SU-DHL-6 (cell line): ENCODE measurements around the gene AIG1.

ENCODE experiments used
- H2AFZ ChIP-seq: fragments of 200-600 bp; sonication (generic); 2 replicates; pipeline ENCODE4 v1.6.1; 2014; ENCODE audit warnings: low read depth, mild to moderate bottlenecking, moderate library complexity, mixed read lengths, antibody characterized with exemption, low read length; ENCODE audit not compliant: severe bottlenecking
- H3F3A ChIP-seq: fragments of 200-600 bp; shearing (Covaris generic); 2 replicates; pipeline ENCODE4 v1.6.0; 2016; ENCODE audit warnings: antibody characterized with exemption, mild to moderate bottlenecking; ENCODE audit not compliant: insufficient read depth
- H3K27ac ChIP-seq: fragments of 200-600 bp; sonication (generic); 2 replicates; pipeline ENCODE4 v1.5.1; 2016; ENCODE audit warnings: low read depth, mild to moderate bottlenecking, low read length, moderate library complexity, mixed read lengths
- H3K27me3 ChIP-seq: fragments of 200-600 bp; sonication (generic), shearing (Covaris generic); 2 replicates; pipeline ENCODE4 v1.6.0; 2014; ENCODE audit warnings: mild to moderate bottlenecking, low read length
- H3K36me3 ChIP-seq: fragments of 200-600 bp; sonication (generic); 2 replicates; pipeline ENCODE4 v1.6.1; 2014; ENCODE audit warnings: mild to moderate bottlenecking, low read length, mixed read lengths
- H3K4me2 ChIP-seq: fragments of 300-600, 200-600 bp; shearing (Covaris generic), sonication (generic); 2 replicates; pipeline ENCODE4 v1.6.0; 2014; ENCODE audit warnings: low read length, low read depth, mild to moderate bottlenecking; ENCODE audit not compliant: poor library complexity, severe bottlenecking
- H3K4me3 ChIP-seq: fragments of 200-600 bp; sonication (generic); 2 replicates; pipeline ENCODE4 v1.5.1; 2014; ENCODE audit warnings: antibody characterized with exemption, low read length, mild to moderate bottlenecking, mixed read lengths; ENCODE audit not compliant: insufficient read depth, poor library complexity, severe bottlenecking
- H3K79me2 ChIP-seq: fragments of 200-600 bp; sonication (generic); 2 replicates; pipeline ENCODE4 v1.6.1; 2014; ENCODE audit warnings: mild to moderate bottlenecking, low read length, moderate library complexity; ENCODE audit not compliant: insufficient read depth
- H3K9ac ChIP-seq: fragments of 200-600 bp; sonication (generic); 2 replicates; pipeline ENCODE4 v1.7.0; 2014; ENCODE audit warnings: mild to moderate bottlenecking, low read length
- H3K9me2 ChIP-seq: fragments of 200-600 bp; sonication (generic); replicated peaks from 2 replicates; pipeline ENCODE4 v1.6.1; 2014; ENCODE audit warnings: low read length; ENCODE audit not compliant: insufficient read depth
- H3K9me3 ChIP-seq: fragments of 200-600 bp; sonication (generic); 2 replicates; pipeline ENCODE4 v1.6.1; 2014; ENCODE audit warnings: low read length, mixed read lengths; ENCODE audit not compliant: insufficient read depth
- H4K20me1 ChIP-seq: fragments of 200-600 bp; sonication (generic); 2 replicates; pipeline ENCODE4 v1.6.1; 2014; ENCODE audit warnings: low read depth, mild to moderate bottlenecking, antibody characterized with exemption, low read length, moderate library complexity, mixed read lengths
- EZH2phosphoT487 ChIP-seq: fragments of 200-600 bp; sonication (generic), shearing (Covaris generic); conservative IDR thresholded peaks from 2 replicates; pipeline ENCODE4 v1.6.1; 2018; ENCODE audit warnings: mild to moderate bottlenecking, antibody characterized with exemption, low read length, moderate library complexity, mixed read lengths
- TF ChIP-seq, protein P1 (sequence below): fragments of 200-600 bp; sonication (generic); IDR thresholded peaks from one replicate; pipeline ENCODE4 v1.5.1; 2017; ENCODE audit warnings: antibody characterized with exemption, mild to moderate bottlenecking, low read length, moderate library complexity; ENCODE audit not compliant: insufficient read depth, poor library complexity, severe bottlenecking

Gene AIG1

DNA sequence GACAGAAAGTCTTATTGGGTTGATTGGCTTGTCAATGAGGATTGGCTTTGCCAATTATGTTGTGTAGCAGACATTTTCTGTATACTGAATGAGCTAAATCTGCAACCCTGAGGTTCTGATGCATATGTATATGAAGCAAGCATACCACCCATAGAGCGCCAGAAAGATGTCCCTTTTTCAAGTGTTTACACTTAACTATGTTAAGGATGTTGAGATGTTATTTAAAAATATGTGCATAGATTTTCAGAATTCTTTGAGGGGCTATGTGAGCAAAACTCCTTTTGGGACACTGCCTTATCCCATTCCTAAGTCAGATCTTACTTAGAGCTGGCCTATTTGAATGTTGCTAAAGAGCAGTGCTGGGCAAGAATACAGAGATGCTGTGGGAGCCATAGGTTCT is 1.9 kb downstream of the AIG1 start:
- no peaks in the 10 kb centered on the region for H4K20me1 ChIP-seq
- no peak overlapping the region for H2AFZ ChIP-seq
- H3K27ac ChIP-seq: no peak overlapping the region
- no peaks in the 10 kb centered on the region for H3K79me2 ChIP-seq
- no peaks in the 10 kb centered on the region for H3K9me2 ChIP-seq
- H3K4me3 ChIP-seq: no peak overlapping the region
- peaks cover 6% of the 10 kb centered on the region for H3F3A ChIP-seq
- no peak overlapping the region for H3K9ac ChIP-seq
- H3K9me3 ChIP-seq: no peaks in the 10 kb centered on the region
- TF ChIP-seq, protein P1, sequence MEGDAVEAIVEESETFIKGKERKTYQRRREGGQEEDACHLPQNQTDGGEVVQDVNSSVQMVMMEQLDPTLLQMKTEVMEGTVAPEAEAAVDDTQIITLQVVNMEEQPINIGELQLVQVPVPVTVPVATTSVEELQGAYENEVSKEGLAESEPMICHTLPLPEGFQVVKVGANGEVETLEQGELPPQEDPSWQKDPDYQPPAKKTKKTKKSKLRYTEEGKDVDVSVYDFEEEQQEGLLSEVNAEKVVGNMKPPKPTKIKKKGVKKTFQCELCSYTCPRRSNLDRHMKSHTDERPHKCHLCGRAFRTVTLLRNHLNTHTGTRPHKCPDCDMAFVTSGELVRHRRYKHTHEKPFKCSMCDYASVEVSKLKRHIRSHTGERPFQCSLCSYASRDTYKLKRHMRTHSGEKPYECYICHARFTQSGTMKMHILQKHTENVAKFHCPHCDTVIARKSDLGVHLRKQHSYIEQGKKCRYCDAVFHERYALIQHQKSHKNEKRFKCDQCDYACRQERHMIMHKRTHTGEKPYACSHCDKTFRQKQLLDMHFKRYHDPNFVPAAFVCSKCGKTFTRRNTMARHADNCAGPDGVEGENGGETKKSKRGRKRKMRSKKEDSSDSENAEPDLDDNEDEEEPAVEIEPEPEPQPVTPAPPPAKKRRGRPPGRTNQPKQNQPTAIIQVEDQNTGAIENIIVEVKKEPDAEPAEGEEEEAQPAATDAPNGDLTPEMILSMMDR: no peak
- no peak for TF ChIP-seq EZH2phosphoT487
- H3K36me3 ChIP-seq: no peaks in the 10 kb centered on the region
- H3K4me2 ChIP-seq: no peak overlapping the region
- H3K27me3 ChIP-seq: no peaks in the 10 kb centered on the region

DNA sequence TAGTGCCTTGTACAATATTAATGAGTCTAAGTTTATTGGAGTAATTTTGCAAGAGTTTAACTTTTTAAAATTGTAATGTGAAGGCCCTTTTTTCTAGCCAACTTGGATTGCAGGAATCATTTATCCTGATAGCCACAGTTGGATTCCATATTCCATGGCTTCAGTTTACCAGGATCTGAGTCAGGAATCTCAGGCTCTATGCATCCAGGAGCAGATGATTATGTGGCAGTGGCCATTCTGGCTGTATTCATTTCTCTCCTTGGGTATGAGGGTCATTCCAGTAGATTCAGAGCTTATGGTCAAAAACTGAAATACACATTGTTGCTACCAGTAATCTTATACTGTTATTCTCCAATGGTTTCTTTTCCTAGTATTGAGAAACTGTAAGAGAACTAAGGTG is 2.9 kb downstream of the AIG1 start:
- no peaks in the 10 kb centered on the region for H3K27me3 ChIP-seq
- no peak overlapping the region for H2AFZ ChIP-seq
- H3K9me2 ChIP-seq: no peaks in the 10 kb centered on the region
- no peak overlapping the region for H3K27ac ChIP-seq
- H3K4me2 ChIP-seq: no peak overlapping the region
- H4K20me1 ChIP-seq: no peaks in the 10 kb centered on the region
- no peak overlapping the region for H3K4me3 ChIP-seq
- H3K79me2 ChIP-seq: no peaks in the 10 kb centered on the region
- no peak overlapping the region for H3K9ac ChIP-seq
- no peaks in the 10 kb centered on the region for H3K9me3 ChIP-seq
- H3F3A ChIP-seq: peaks cover 6% of the 10 kb centered on the region
- H3K36me3 ChIP-seq: no peaks in the 10 kb centered on the region
- TF ChIP-seq EZH2phosphoT487: no peak
- TF ChIP-seq, protein P1: no peak

DNA sequence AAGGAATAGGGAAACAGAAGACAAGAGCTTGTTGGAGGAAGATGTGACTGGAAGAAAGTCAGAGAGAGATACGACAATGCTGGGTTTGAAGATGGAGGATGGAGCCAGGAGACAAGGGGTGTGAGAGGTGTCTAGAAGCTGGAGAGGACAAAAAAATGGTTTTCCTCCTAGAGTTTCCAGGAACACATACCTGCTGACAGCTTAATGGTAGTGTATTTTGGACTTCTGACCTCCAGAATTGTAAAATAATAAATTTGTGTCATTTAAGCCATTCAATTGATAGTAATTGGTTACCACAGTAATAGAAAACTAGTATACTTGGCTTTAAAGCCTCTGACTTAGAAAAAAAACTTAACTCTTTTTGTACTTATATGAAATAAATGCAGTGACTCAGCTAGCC is 3.6 kb downstream of the AIG1 start:
- H3K4me2 ChIP-seq: no peak overlapping the region

More for the DNA sequence above, 3.6 kb downstream of the AIG1 start:
- H3K4me3 ChIP-seq: no peak overlapping the region
- TF ChIP-seq EZH2phosphoT487: no peak
- TF ChIP-seq, protein P1: no peak
- H3K27ac ChIP-seq: no peak overlapping the region
- no peaks in the 10 kb centered on the region for H3K9me2 ChIP-seq
- no peaks in the 10 kb centered on the region for H3K79me2 ChIP-seq
- H3K36me3 ChIP-seq: no peaks in the 10 kb centered on the region
- H3K9ac ChIP-seq: no peak overlapping the region
- no peaks in the 10 kb centered on the region for H3K27me3 ChIP-seq
- H2AFZ ChIP-seq: no peak overlapping the region
- no peaks in the 10 kb centered on the region for H3K9me3 ChIP-seq
- H3F3A ChIP-seq: peaks cover 6% of the 10 kb centered on the region
- no peaks in the 10 kb centered on the region for H4K20me1 ChIP-seq
